ENCODE measurements around the gene HPS4. TPM values are rescaled to one million over a fixed set of nuclear protein-coding genes. Genes with fewer than 3 reads are reported as not detected.

The HPS4 gene
- total RNA-seq, 1 experiment from 2014 or later, result 35.4 TPM

DNA sequence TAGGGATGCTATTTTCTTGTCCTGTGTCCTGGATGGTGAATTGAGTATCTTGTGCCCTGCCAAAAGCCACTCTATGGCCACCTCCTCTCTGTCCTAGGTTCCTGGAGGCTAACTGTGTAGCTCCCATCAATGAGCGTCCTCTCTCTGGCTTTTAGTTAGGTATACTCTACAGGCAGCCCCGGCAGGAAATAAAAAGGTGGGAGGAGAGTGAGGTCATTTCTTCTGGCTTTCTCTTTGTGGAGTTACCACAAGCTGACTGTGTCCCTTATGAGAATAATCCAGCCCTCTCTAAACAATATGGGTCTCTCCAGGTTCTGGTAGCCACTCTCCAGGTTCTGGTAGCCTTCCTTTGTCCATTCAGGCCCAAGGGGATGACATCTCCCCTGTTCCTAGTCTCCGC, 66.2 kb downstream of the HPS4 start:
- Histone ChIP-seq H3K4me1 (ENCODE audit: control insufficient read depth in 1 of 2, insufficient read depth in 2 of 2, low read length in 2 of 2) (peaks cover 11 to 14% of the 10 kb centered on the region in 2 experiments), H4K20me1 (ENCODE audit: insufficient read depth) (no peaks in the 10 kb centered on the region), H3K9ac (ENCODE audit: low read length) (no peak overlapping the region), H3K9me3 (ENCODE audit: control insufficient read depth in 1 of 2, insufficient read depth in 1 of 2, low read depth in 1 of 2, low read length in 2 of 2) (peaks cover 0 to under 1% of the 10 kb centered on the region in 2 experiments; a peak in 1 of 4 replicates), H3K9me2 (ENCODE audit: insufficient read depth) (no peaks in the 10 kb centered on the region), H2AFZ (ENCODE audit: low read depth, low read length, poor library complexity, severe bottlenecking) (no peak overlapping the region), H3K27ac (ENCODE audit: low read depth, low read length) (no peak overlapping the region), H3K4me3 (replicated peaks in 1 of 2; ENCODE audit: low read depth in 1 of 2, low read length in 2 of 2) (no peak overlapping the region), H3K36me3 (ENCODE audit: control insufficient read depth in 1 of 2, insufficient read depth in 2 of 2, low read length in 2 of 2) (no peaks in the 10 kb centered on the region), H3K79me2 (ENCODE audit: insufficient read depth, low read length) (no peaks in the 10 kb centered on the region), H3K4me2 (ENCODE audit: low read length) (peak overlapping the region; percentile 49), H3K27me3 (ENCODE audit: insufficient read depth, low read length) (peaks cover 55% of the 10 kb centered on the region)
- ChIA-PET POLR2A (no interaction called here), CTCF (no interaction called here), RAD21 (ENCODE audit: low non-redundant PET in 1 of 2, low total read pairs in 2 of 2, uncharacterized antibody in 2 of 2, unreplicated experiment in 2 of 2) (interaction anchor here in 1 of 2 experiments (0.5 kb wide), 1 partner anchor 32 kb away, joined by 4 read pairs; no protein-coding TSS in a partner anchor)
- ATAC-seq (no peak), DNase-seq (ENCODE audit: low read depth, low spot score) (no peak)
- intact Hi-C loops (cut with micrococcal nuclease), result no loop called here
- no peak for TF ChIP-seq CEBPB (IDR thresholded peaks at IDR 0.05; ENCODE audit: low read depth)
- no peak for TF ChIP-seq FOSL1 (IDR thresholded peaks at IDR 0.05; ENCODE audit: low read depth)
- TF ChIP-seq EGR1 (IDR thresholded peaks at IDR 0.05; ENCODE audit: low read depth), result no peak
- TF ChIP-seq, protein P1, sequence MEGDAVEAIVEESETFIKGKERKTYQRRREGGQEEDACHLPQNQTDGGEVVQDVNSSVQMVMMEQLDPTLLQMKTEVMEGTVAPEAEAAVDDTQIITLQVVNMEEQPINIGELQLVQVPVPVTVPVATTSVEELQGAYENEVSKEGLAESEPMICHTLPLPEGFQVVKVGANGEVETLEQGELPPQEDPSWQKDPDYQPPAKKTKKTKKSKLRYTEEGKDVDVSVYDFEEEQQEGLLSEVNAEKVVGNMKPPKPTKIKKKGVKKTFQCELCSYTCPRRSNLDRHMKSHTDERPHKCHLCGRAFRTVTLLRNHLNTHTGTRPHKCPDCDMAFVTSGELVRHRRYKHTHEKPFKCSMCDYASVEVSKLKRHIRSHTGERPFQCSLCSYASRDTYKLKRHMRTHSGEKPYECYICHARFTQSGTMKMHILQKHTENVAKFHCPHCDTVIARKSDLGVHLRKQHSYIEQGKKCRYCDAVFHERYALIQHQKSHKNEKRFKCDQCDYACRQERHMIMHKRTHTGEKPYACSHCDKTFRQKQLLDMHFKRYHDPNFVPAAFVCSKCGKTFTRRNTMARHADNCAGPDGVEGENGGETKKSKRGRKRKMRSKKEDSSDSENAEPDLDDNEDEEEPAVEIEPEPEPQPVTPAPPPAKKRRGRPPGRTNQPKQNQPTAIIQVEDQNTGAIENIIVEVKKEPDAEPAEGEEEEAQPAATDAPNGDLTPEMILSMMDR (IDR thresholded peaks at IDR 0.05 in 2 of 3, conservative IDR thresholded peaks at IDR 0.05 in 1 of 3; ENCODE audit: borderline replicate concordance in 1 of 3, insufficient read depth in 1 of 3, low read depth in 2 of 3, low read length in 2 of 3), result no peak
- no peak for TF ChIP-seq TCF7L2 (IDR thresholded peaks at IDR 0.05; ENCODE audit: borderline replicate concordance, extremely low read depth, insufficient read depth, insufficient read length)
- no peak for TF ChIP-seq RAD21 (IDR thresholded peaks at IDR 0.05; ENCODE audit: low read depth)
- no peak for TF ChIP-seq POLR2AphosphoS5 (IDR thresholded peaks at IDR 0.05; ENCODE audit: low read depth, low read length)
- TF ChIP-seq ZNF274 (IDR thresholded peaks at IDR 0.05; ENCODE audit: low read depth, low read length), result no peak
- TF ChIP-seq EZH2phosphoT487 (IDR thresholded peaks at IDR 0.05; ENCODE audit: borderline replicate concordance), result no peak
- no TSS peak for BruUV-seq (replicated peaks)
